Left ventricle myocardium inferior (tissue), 1 donor: ENCODE data around the gene PRIM1. TPM values are rescaled to one million over a fixed set of nuclear protein-coding genes. Genes with fewer than 3 reads are reported as not detected.

ENCODE experiments used
- DNase-seq: peaks from one replicate; pipeline ENCODE4 v3.0.0-alpha.2; 2020
- H3K27ac ChIP-seq: fragments of 200-600 bp; replicated peaks from 2 replicates; pipeline ENCODE4 v1.8.0; 2021
- H3K27me3 ChIP-seq: fragments of 200-600 bp; 2 replicates; pipeline ENCODE4 v1.8.0; 2021; ENCODE audit warnings: low read depth
- H3K36me3 ChIP-seq: fragments of 200-600 bp; 2 replicates; pipeline ENCODE4 v1.8.0; 2021
- H3K4me1 ChIP-seq: fragments of 200-600 bp; 2 replicates; pipeline ENCODE4 v1.8.0; 2021
- H3K4me3 ChIP-seq: fragments of 200-600 bp; 2 replicates; pipeline ENCODE4 v1.8.0; 2021; ENCODE audit warnings: mild to moderate bottlenecking, moderate library complexity
- H3K9me3 ChIP-seq: fragments of 200-600 bp; replicated peaks from 2 replicates; pipeline ENCODE4 v1.8.0; 2021
- CTCF ChIP-seq: fragments of 200-600 bp; IDR thresholded peaks from 2 replicates; pipeline ENCODE4 v1.8.0; 2021; ENCODE audit warnings: antibody characterized with exemption, mild to moderate bottlenecking, borderline replicate concordance
- intact Hi-C: fragments of 100-400 bp; cut with micrococcal nuclease; formaldehyde crosslinking; loops from one replicate; pipeline ENCODE4 v1.11.0; 2022
- total RNA-seq: library from RNA; stranded (reverse); fragmentation: NEBNext Ultra II Directional; extraction: Animal tissue kit (Norgen Biotek cat#: 25700); gene quantifications from one replicate; pipeline ENCODE4 v1.2.1, GENCODE V29; 2021
- donor health status: DM: no; HTN: yes; CAD: no; lungs with severe emphysema.

PRIM1 gene
- total RNA-seq, 1 donor from 2014 or later: 2.7 TPM

- Histone ChIP-seq H3K27me3 (no peaks in the 10 kb centered on the region), H3K36me3 (peaks cover 9% of the 10 kb centered on the region), H3K4me1 (peaks cover 67% of the 10 kb centered on the region), H3K4me3 (peak overlapping the region; percentile 95), H3K9me3 (no peaks in the 10 kb centered on the region), H3K27ac (peak overlapping the region; percentile 97)
- peak; percentile 49 for DNase-seq
- no peak for TF ChIP-seq CTCF
- intact Hi-C loops: no loop called here
These were observed 64.6 kb downstream of the PRIM1 start for GRCh38 chr12:56687223-56688128.

GRCh38 chr12:56684745-56685359, 67.3 kb downstream of the PRIM1 start:
- no peaks in the 10 kb centered on the region for H3K27me3 ChIP-seq
- H3K9me3 ChIP-seq: no peaks in the 10 kb centered on the region
- peaks cover 15% of the 10 kb centered on the region for H3K36me3 ChIP-seq
- DNase-seq: no peak
- peaks cover 92% of the 10 kb centered on the region for H3K4me1 ChIP-seq
- intact Hi-C loops: no loop called here
- peak overlapping the region; percentile 97 for H3K27ac ChIP-seq
- TF ChIP-seq CTCF: no peak
- H3K4me3 ChIP-seq: peak overlapping the region; percentile 95

GRCh38 chr12:56682323-56682722, 69.8 kb downstream of the PRIM1 start:
- no peaks in the 10 kb centered on the region for H3K9me3 ChIP-seq
- TF ChIP-seq CTCF: no peak
- H3K27me3 ChIP-seq: no peaks in the 10 kb centered on the region
- H3K4me1 ChIP-seq: peaks cover 99% of the 10 kb centered on the region
- H3K27ac ChIP-seq: no peak overlapping the region
- peaks cover 19% of the 10 kb centered on the region for H3K36me3 ChIP-seq
- intact Hi-C loops: no loop called here
- no peak overlapping the region for H3K4me3 ChIP-seq
- no peak for DNase-seq

Other genes with a start within 250 kb of the PRIM1 start
- 33.2 TPM for gene RBMS2, start 230.5 kb downstream of the PRIM1 start, total RNA-seq
- gene BAZ2A, start 122.0 kb downstream of the PRIM1 start, total RNA-seq: 39.1 TPM
- 3,068 TPM for gene ATP5F1B, start 106.3 kb downstream of the PRIM1 start, total RNA-seq
- gene PTGES3, start 64.0 kb downstream of the PRIM1 start, total RNA-seq: 136 TPM
- 477 TPM for gene NACA, start 27.0 kb downstream of the PRIM1 start, total RNA-seq
- gene HSD17B6, start 11.0 kb upstream of the PRIM1 start, total RNA-seq: not detected
- not detected for gene SDR9C7, start 182.1 kb upstream of the PRIM1 start, total RNA-seq
- gene RDH16, start 205.3 kb upstream of the PRIM1 start, total RNA-seq: 0.19 TPM